GM21576 (cell line): Measurements from ENCODE around the gene GALNT5.

ENCODE experiments used
- ATAC-seq: cut with Tn5 transposase; IDR thresholded peaks from one replicate; pipeline ENCODE4 v1.9.1; 2021; ENCODE audit warnings: mild to moderate bottlenecking, moderate library complexity; ENCODE audit not compliant: unreplicated experiment

GALNT5 gene

DNA sequence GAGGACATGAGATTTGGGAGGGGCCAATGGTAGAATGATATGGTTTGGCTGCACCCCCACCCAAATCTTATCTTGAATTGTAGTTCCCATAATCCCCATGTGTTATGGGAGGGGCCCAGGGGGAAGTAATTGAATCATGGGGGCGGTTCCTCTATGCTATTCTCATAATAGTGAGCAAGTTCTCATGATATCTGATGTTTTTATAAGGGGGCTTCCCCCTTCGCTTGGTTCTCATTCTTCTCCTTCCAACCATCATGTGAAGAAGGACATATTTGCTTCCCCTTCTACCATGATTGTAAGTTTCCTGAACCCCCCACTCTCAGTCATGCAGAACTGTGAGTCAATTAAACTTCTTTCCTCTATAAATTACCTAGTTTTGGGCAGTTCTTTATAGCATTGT, 105.1 kb downstream of the GALNT5 start:
- no peak for ATAC-seq

DNA sequence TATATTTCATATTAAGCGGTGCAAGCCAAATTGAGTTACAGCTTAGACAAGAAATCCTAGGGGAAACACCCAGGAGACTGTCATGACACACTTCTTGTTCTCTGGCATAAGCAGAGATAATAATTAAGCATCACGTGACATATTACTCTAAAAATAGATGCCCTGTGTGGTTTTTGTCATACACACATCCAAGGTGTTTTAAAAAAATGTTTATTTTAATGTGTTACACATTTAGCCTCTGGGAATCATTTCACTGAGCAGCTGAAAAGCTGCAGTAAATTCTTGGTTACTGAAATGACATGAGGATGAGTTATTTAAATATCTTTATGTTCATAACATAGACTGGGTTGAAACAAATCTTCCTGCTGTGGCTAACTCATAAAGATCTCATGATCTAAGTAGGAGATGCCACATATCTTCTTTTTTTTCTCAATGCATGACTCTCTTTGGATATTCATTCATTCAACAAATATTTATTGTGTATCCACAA, 106.2 kb downstream of the GALNT5 start:
- ATAC-seq = peak; percentile 45
